HCT116 (cell line): ENCODE data around the gene MPEG1. TPM values are rescaled to one million over a fixed set of nuclear protein-coding genes. Genes with fewer than 3 reads are reported as not detected.

Source experiments
- ATAC-seq: fragments of 200-7000 bp; cut with Tn5 transposase; 2 replicates; pipeline ENCODE4 v1.9.1; 2020; ENCODE audit warnings: mild to moderate bottlenecking, moderate library complexity
- BruUV-seq: library from RNA; stranded (reverse); fragments of 400-500 nt; replicated peaks from 2 replicates; lab custom pipeline; 2021; lab: Mats Ljungman, UMichigan
- CTCF ChIA-PET: fragments of 300-600 bp; sonication (Branson Sonifier 250); formaldehyde crosslinking; loops from one replicate; lab custom pipeline; 2021; ENCODE audit warnings: antibody characterized with exemption; lab: Charles Lee
- POLR2A ChIA-PET: fragments of 300-600, 350-600 bp; sonication (Branson Sonifier 250); formaldehyde crosslinking; loops from one replicate; lab custom pipeline; 2021; ENCODE audit warnings: antibody characterized with exemption; lab: Charles Lee
- RAD21 ChIA-PET, 2 experiments: fragments of 300-600 bp; sonication (Branson Sonifier 250); formaldehyde crosslinking; loops; one replicate each; lab custom pipeline; 2023; ENCODE audit warnings: low total read pairs in 2 of 2; ENCODE audit not compliant: uncharacterized antibody in 2 of 2, unreplicated experiment in 2 of 2, low non-redundant PET in 1 of 2; lab: Charles Lee
- DNase-seq: peaks from one replicate; pipeline ENCODE4 v3.0.0-alpha.2; 2010; ENCODE audit warnings: low read depth, low spot score
- H2AFZ ChIP-seq: fragments of 200-600 bp; shearing (Covaris generic), sonication (generic); 2 replicates; pipeline ENCODE4 v1.6.1; 2017; ENCODE audit warnings: low read depth, mixed run types, mixed read lengths, antibody characterized with exemption, low read length; ENCODE audit not compliant: poor library complexity, severe bottlenecking
- H3K27ac ChIP-seq: 2 replicates; pipeline ENCODE4 v1.5.1; 2012; ENCODE audit warnings: low read depth, low read length
- H3K27me3 ChIP-seq: fragments of 200-600 bp; sonication (generic); 2 replicates; pipeline ENCODE4 v1.6.1; 2016; ENCODE audit warnings: mixed run types, low read length, mixed read lengths; ENCODE audit not compliant: insufficient read depth
- H3K36me3 ChIP-seq, 2 experiments: fragments of 200-500 bp in 1 of 2; fragments of 200-600 bp in 1 of 2; sonication (Bioruptor generic) in 1 of 2; sonication (generic) in 1 of 2; 2 replicates each; pipeline versions ENCODE4 v1.5.1 to v1.6.1; 2014 to 2016; ENCODE audit warnings: low read length in 2 of 2, inconsistent platforms in 1 of 2, mixed read lengths in 1 of 2, mixed run types in 1 of 2; ENCODE audit not compliant: insufficient read depth in 2 of 2, control insufficient read depth in 1 of 2
- H3K4me1 ChIP-seq, 2 experiments: fragments of 200-600 bp in 1 of 2; sonication (generic) in 1 of 2; 2 replicates each; pipeline versions ENCODE4 v1.5.1 to v1.6.1; 2012 to 2017; ENCODE audit warnings: low read length in 2 of 2, inconsistent platforms in 1 of 2, mild to moderate bottlenecking in 1 of 2, mixed read lengths in 1 of 2, mixed run types in 1 of 2, moderate library complexity in 1 of 2; ENCODE audit not compliant: insufficient read depth in 2 of 2, control insufficient read depth in 1 of 2
- H3K4me2 ChIP-seq: fragments of 200-600 bp; sonication (generic); 2 replicates; pipeline ENCODE4 v1.6.1; 2017; ENCODE audit warnings: mixed run types, low read length, mixed read lengths
- H3K4me3 ChIP-seq, 2 experiments: fragments of 200-600 bp in 1 of 2; sonication (generic) in 1 of 2; replicated peaks in 1 of 2; 2 replicates each; pipeline ENCODE4 v1.5.1; 2011 to 2016; ENCODE audit warnings: low read length in 2 of 2, control low read depth in 1 of 2, low read depth in 1 of 2, mild to moderate bottlenecking in 1 of 2, mixed read lengths in 1 of 2, mixed run types in 1 of 2
- H3K79me2 ChIP-seq: fragments of 200-600 bp; sonication (generic); 2 replicates; pipeline ENCODE4 v1.6.1; 2017; ENCODE audit warnings: mild to moderate bottlenecking, mixed run types, low read length, moderate library complexity, mixed read lengths; ENCODE audit not compliant: insufficient read depth
- H3K9ac ChIP-seq: fragments of 200-600 bp; sonication (generic); 2 replicates; pipeline ENCODE4 v1.6.1; 2016; ENCODE audit warnings: low read length, mixed read lengths
- H3K9me2 ChIP-seq: fragments of 200-600 bp; sonication (generic), shearing (Covaris generic); 2 replicates; pipeline ENCODE4 v1.6.1; 2017; ENCODE audit warnings: mixed run types, mild to moderate bottlenecking, moderate library complexity; ENCODE audit not compliant: insufficient read depth
- H3K9me3 ChIP-seq, 2 experiments: fragments of 200-500 bp in 1 of 2; fragments of 200-600 bp in 1 of 2; sonication (Bioruptor generic) in 1 of 2; sonication (generic) in 1 of 2; 2 replicates each; pipeline ENCODE4 v1.6.1; 2014 to 2017; ENCODE audit warnings: low read length in 2 of 2, mixed read lengths in 2 of 2, inconsistent platforms in 1 of 2, low read depth in 1 of 2, mild to moderate bottlenecking in 1 of 2, mixed run types in 1 of 2, moderate library complexity in 1 of 2; ENCODE audit not compliant: control insufficient read depth in 1 of 2, insufficient read depth in 1 of 2
- H4K20me1 ChIP-seq: fragments of 200-600 bp; sonication (generic), shearing (Covaris generic); 2 replicates; pipeline ENCODE4 v1.6.1; 2017; ENCODE audit warnings: mixed run types, mild to moderate bottlenecking, moderate library complexity; ENCODE audit not compliant: insufficient read depth
- CBX3 ChIP-seq: IDR thresholded peaks from 2 replicates; pipeline ENCODE4 v1.6.1; 2012; ENCODE audit warnings: low read depth
- CEBPB ChIP-seq: IDR thresholded peaks from 2 replicates; pipeline ENCODE4 v1.6.1; 2012; ENCODE audit warnings: low read depth
- EGR1 ChIP-seq: IDR thresholded peaks from 2 replicates; pipeline ENCODE4 v1.6.1; 2012; ENCODE audit warnings: low read depth
- EZH2 ChIP-seq: fragments of 200-600 bp; sonication (generic); IDR thresholded peaks from 2 replicates; pipeline ENCODE4 v1.6.1; 2017; ENCODE audit warnings: antibody characterized with exemption, mixed run types
- EZH2phosphoT487 ChIP-seq: fragments of 200-600 bp; IDR thresholded peaks from 2 replicates; pipeline ENCODE4 v1.6.1; 2018; ENCODE audit warnings: antibody characterized with exemption, borderline replicate concordance
- JUND ChIP-seq: IDR thresholded peaks from 2 replicates; pipeline ENCODE4 v1.6.1; 2012
- POLR2A ChIP-seq: IDR thresholded peaks from 2 replicates; pipeline ENCODE4 v1.7.0; 2011; ENCODE audit warnings: borderline replicate concordance; ENCODE audit not compliant: insufficient read depth, insufficient read length; ENCODE audit errors: extremely low read depth
- POLR2AphosphoS5 ChIP-seq: IDR thresholded peaks from 2 replicates; pipeline ENCODE4 v1.6.1; 2011; ENCODE audit warnings: mild to moderate bottlenecking, low read depth, low read length, moderate library complexity
- RAD21 ChIP-seq: IDR thresholded peaks from 2 replicates; pipeline ENCODE4 v1.6.1; 2012; ENCODE audit warnings: low read depth, mild to moderate bottlenecking
- SIN3A ChIP-seq: IDR thresholded peaks from 2 replicates; pipeline ENCODE4 v1.6.1; 2012; ENCODE audit warnings: low read depth
- SP1 ChIP-seq: IDR thresholded peaks from 2 replicates; pipeline ENCODE4 v1.6.1; 2012; ENCODE audit warnings: low read depth
- SRF ChIP-seq: IDR thresholded peaks from 2 replicates; pipeline ENCODE4 v1.6.1; 2012; ENCODE audit warnings: low read depth
- TCF7L2 ChIP-seq: IDR thresholded peaks from 2 replicates; pipeline ENCODE4 v1.7.0; 2011; ENCODE audit warnings: borderline replicate concordance, inconsistent platforms; ENCODE audit not compliant: insufficient read depth, insufficient read length; ENCODE audit errors: extremely low read depth
- YY1 ChIP-seq: IDR thresholded peaks from 2 replicates; pipeline ENCODE4 v1.6.1; 2011; ENCODE audit warnings: low read length, low read depth, moderate library complexity, mild to moderate bottlenecking; ENCODE audit not compliant: insufficient replicate concordance; ENCODE audit errors: extremely low read depth
- ZNF274 ChIP-seq: fragments of 200-500 bp; sonication (Bioruptor generic); IDR thresholded peaks from 2 replicates; pipeline ENCODE4 v1.6.1; 2014; ENCODE audit warnings: mild to moderate bottlenecking, low read depth, low read length, inconsistent platforms
- intact Hi-C: fragments of 100-400 bp; cut with micrococcal nuclease; formaldehyde crosslinking; loops from 2 replicates; pipeline ENCODE4 v1.10.0; 2022
- total RNA-seq: library from RNA; stranded (reverse); gene quantifications from one replicate; pipeline ENCODE4 v1.2.1, GENCODE V29; 2021; ENCODE audit not compliant: unreplicated experiment
- TF ChIP-seq, protein P1 (sequence below): IDR thresholded peaks from 2 replicates; pipeline ENCODE4 v1.6.1; 2012
- TF ChIP-seq, protein P2 (sequence below): IDR thresholded peaks from 2 replicates; pipeline ENCODE4 v1.6.1; 2011; ENCODE audit warnings: mild to moderate bottlenecking, low read length, moderate library complexity; ENCODE audit not compliant: insufficient replicate concordance; ENCODE audit errors: extremely low read depth
- TF ChIP-seq, protein P3 (sequence below), 3 experiments: fragments of 200-600 bp in 1 of 3; sonication (generic) in 1 of 3; IDR thresholded peaks in 2 of 3; conservative IDR thresholded peaks in 1 of 3; 2 replicates each; pipeline ENCODE4 v1.5.1; 2012 to 2017; ENCODE audit warnings: low read depth in 2 of 3, low read length in 2 of 3, antibody characterized with exemption in 1 of 3, borderline replicate concordance in 1 of 3, control low read depth in 1 of 3, mild to moderate bottlenecking in 1 of 3, mixed read lengths in 1 of 3, mixed run types in 1 of 3, moderate library complexity in 1 of 3; ENCODE audit not compliant: insufficient read depth in 1 of 3

MPEG1 gene
- total RNA-seq, 1 experiment from 2014 or later: 0.07 TPM

DNA sequence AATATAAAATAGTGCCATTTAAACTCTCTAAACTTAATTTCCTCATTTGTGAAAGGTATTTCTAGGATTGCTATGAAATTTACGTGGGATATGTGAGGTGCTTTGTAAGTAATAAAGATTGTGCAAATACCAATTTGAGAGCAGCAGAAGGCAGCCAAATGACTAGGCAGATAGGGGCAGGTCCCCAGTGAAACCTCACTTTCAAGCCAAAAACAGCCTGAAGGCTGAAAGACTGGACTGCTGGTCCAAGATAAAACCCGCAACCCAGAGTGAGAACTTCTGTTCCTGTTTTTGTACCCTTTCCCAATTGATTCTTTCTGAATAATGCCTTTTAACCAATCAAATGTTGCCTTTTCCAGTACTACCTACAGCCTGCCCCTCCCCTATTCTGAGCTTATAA, 33.6 kb downstream of the MPEG1 start:
- Histone ChIP-seq H3K4me1 (peaks cover 4 to 11% of the 10 kb centered on the region in 2 experiments; a peak in 3 of 4 replicates), H4K20me1 (no peaks in the 10 kb centered on the region), H3K36me3 (no peaks in the 10 kb centered on the region), H3K27me3 (no peaks in the 10 kb centered on the region), H3K9me3 (no peaks in the 10 kb centered on the region), H3K9ac (no peak overlapping the region), H3K4me3 (no peak overlapping the region), H3K4me2 (no peak overlapping the region), H3K9me2 (no peaks in the 10 kb centered on the region), H3K27ac (no peak overlapping the region), H3K79me2 (no peaks in the 10 kb centered on the region), H2AFZ (no peak overlapping the region)
- ATAC-seq (no peak), DNase-seq (no peak)
- CTCF ChIA-PET: no interaction called here
- RAD21 ChIA-PET: interaction anchor here in 1 of 2 experiments (0.7 kb wide), 1 partner anchor 7 kb away, joined by 3 read pairs; the partner anchor contains the start of gene DTX4
- intact Hi-C loops: no loop called here
- no TSS peak for BruUV-seq
- no peak for TF ChIP-seq TCF7L2
- TF ChIP-seq EGR1: no peak
- no peak for TF ChIP-seq SP1
- no peak for TF ChIP-seq JUND
- POLR2A ChIA-PET: no interaction called here

DNA sequence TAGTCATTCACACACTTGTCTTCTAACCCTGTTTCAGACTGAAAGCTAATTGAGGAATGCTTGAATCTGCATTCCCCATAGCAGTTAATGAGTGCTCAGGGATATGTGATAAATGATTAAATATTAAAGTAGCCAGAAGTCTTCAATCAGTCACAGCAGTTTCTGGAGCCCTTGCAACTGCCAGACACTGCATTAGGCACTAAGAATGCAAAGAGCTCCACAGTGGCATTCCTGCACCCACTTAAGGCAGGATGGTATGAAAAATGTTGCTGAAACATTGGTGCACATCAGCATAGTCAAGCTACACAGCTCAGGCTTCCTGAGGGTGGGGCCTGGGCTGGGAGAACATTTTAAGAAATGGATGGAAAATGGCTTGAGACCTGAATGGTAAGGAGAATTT, 34.3 kb downstream of the MPEG1 start:
- BruUV-seq: no TSS peak
- intact Hi-C loops: no loop called here
- ChIA-PET RAD21 (no interaction called here), POLR2A (no interaction called here), CTCF (interaction anchor here (1.3 kb wide), 1 partner anchor 8 kb away, joined by 6 read pairs; no protein-coding TSS in a partner anchor)
- Histone ChIP-seq H3K79me2 (no peaks in the 10 kb centered on the region), H3K4me3 (no peak overlapping the region), H3K36me3 (no peaks in the 10 kb centered on the region), H3K27ac (no peak overlapping the region), H4K20me1 (no peaks in the 10 kb centered on the region), H3K9ac (no peak overlapping the region), H3K9me3 (no peaks in the 10 kb centered on the region), H3K4me2 (no peak overlapping the region), H2AFZ (no peak overlapping the region), H3K9me2 (no peaks in the 10 kb centered on the region), H3K4me1 (peaks cover 9 to 18% of the 10 kb centered on the region in 2 experiments; a peak in 3 of 4 replicates), H3K27me3 (no peaks in the 10 kb centered on the region)
- ATAC-seq (no peak), DNase-seq (no peak)
- TF ChIP-seq, protein P1, sequence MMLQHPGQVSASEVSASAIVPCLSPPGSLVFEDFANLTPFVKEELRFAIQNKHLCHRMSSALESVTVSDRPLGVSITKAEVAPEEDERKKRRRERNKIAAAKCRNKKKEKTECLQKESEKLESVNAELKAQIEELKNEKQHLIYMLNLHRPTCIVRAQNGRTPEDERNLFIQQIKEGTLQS: no peak
- no peak for TF ChIP-seq JUND
- TF ChIP-seq RAD21: no peak
- no peak for TF ChIP-seq ZNF274
- TF ChIP-seq CBX3: no peak
- TF ChIP-seq CEBPB: no peak
- TF ChIP-seq, protein P2, sequence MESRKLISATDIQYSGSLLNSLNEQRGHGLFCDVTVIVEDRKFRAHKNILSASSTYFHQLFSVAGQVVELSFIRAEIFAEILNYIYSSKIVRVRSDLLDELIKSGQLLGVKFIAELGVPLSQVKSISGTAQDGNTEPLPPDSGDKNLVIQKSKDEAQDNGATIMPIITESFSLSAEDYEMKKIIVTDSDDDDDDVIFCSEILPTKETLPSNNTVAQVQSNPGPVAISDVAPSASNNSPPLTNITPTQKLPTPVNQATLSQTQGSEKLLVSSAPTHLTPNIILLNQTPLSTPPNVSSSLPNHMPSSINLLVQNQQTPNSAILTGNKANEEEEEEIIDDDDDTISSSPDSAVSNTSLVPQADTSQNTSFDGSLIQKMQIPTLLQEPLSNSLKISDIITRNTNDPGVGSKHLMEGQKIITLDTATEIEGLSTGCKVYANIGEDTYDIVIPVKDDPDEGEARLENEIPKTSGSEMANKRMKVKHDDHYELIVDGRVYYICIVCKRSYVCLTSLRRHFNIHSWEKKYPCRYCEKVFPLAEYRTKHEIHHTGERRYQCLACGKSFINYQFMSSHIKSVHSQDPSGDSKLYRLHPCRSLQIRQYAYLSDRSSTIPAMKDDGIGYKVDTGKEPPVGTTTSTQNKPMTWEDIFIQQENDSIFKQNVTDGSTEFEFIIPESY: no peak
- TF ChIP-seq EGR1: no peak
- no peak for TF ChIP-seq TCF7L2
- no peak for TF ChIP-seq SRF
- TF ChIP-seq, protein P3, sequence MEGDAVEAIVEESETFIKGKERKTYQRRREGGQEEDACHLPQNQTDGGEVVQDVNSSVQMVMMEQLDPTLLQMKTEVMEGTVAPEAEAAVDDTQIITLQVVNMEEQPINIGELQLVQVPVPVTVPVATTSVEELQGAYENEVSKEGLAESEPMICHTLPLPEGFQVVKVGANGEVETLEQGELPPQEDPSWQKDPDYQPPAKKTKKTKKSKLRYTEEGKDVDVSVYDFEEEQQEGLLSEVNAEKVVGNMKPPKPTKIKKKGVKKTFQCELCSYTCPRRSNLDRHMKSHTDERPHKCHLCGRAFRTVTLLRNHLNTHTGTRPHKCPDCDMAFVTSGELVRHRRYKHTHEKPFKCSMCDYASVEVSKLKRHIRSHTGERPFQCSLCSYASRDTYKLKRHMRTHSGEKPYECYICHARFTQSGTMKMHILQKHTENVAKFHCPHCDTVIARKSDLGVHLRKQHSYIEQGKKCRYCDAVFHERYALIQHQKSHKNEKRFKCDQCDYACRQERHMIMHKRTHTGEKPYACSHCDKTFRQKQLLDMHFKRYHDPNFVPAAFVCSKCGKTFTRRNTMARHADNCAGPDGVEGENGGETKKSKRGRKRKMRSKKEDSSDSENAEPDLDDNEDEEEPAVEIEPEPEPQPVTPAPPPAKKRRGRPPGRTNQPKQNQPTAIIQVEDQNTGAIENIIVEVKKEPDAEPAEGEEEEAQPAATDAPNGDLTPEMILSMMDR (IDR thresholded peaks at IDR 0.05 in 2 of 3, conservative IDR thresholded peaks at IDR 0.05 in 1 of 3; ENCODE audit: borderline replicate concordance in 1 of 3, insufficient read depth in 1 of 3, low read depth in 2 of 3, low read length in 2 of 3): no peak
- no peak for TF ChIP-seq SP1
- no peak for TF ChIP-seq SIN3A
- TF ChIP-seq EZH2phosphoT487: no peak
- TF ChIP-seq EZH2: no peak
- no peak for TF ChIP-seq YY1
- no peak for TF ChIP-seq POLR2AphosphoS5
- TF ChIP-seq POLR2A: no peak
